HepG2 (cell line): ENCODE measurements around the gene NTM. TPM values are rescaled to one million over a fixed set of nuclear protein-coding genes. Genes with fewer than 3 reads are reported as not detected.

Experiments
- ATAC-seq: fragments of 200-7000 bp; cut with Tn5 transposase; 3 replicates; pipeline ENCODE4 v1.9.1; 2020; ENCODE audit warnings: mild to moderate bottlenecking, moderate library complexity
- BruUV-seq: library from RNA; stranded (reverse); fragments of 400-500 nt; replicated peaks from 2 replicates; lab custom pipeline; 2021; lab: Mats Ljungman, UMichigan
- CTCF ChIA-PET: fragments of 300-600 bp; formaldehyde crosslinking; extraction: SDS; loops from one replicate; lab custom pipeline; 2021; ENCODE audit warnings: low total read pairs, inconsistent platforms, low intra/inter-chr PET ratio; lab: Yijun Ruan, JAX
- POLR2A ChIA-PET: fragments of 350-600 bp; sonication (Branson Sonifier 250); formaldehyde crosslinking; loops from one replicate; lab custom pipeline; 2020; ENCODE audit warnings: antibody characterized with exemption, inconsistent platforms; lab: Yijun Ruan, JAX
- DNase-seq: peaks from one replicate; pipeline ENCODE4 v3.0.0-alpha.2; 2015; ENCODE audit warnings: low spot score
- FAIRE-seq: peaks from 3 replicates; lab custom pipeline; 2011; peaks lifted over from hg19 to GRCh38; lab: Jason Lieb, UNC
- H2AFZ ChIP-seq: one replicate; pipeline ENCODE4 v1.6.1; 2011; ENCODE audit warnings: low read length, inconsistent platforms
- H3K27ac ChIP-seq: fragments of 300-600 bp; 3 replicates; pipeline ENCODE4 v1.8.0; 2011; ENCODE audit warnings: mixed run types, mild to moderate bottlenecking, mixed read lengths, low read length, inconsistent platforms; ENCODE audit not compliant: insufficient read depth; ENCODE audit errors: extremely low read length
- H3K27me3 ChIP-seq, 2 experiments: fragments of 200-600 bp in 1 of 2; 2 replicates in 1 of 2; 3 replicates in 1 of 2; pipeline versions ENCODE4 v1.6.0 to v1.8.0; 2011; ENCODE audit warnings: low read length in 2 of 2, mild to moderate bottlenecking in 2 of 2, moderate library complexity in 2 of 2, inconsistent platforms in 1 of 2; ENCODE audit not compliant: insufficient read depth in 2 of 2, control insufficient read depth in 1 of 2
- H3K36me3 ChIP-seq, 2 experiments: fragments of 200-600 bp in 1 of 2; replicated peaks in 1 of 2; 2 replicates in 1 of 2; 3 replicates in 1 of 2; pipeline versions ENCODE4 v1.5.1 to v1.8.0; 2011; ENCODE audit warnings: low read length in 2 of 2, inconsistent platforms in 1 of 2; ENCODE audit not compliant: insufficient read depth in 2 of 2, control insufficient read depth in 1 of 2
- H3K4me1 ChIP-seq: 2 replicates; pipeline ENCODE4 v1.5.1; 2012; ENCODE audit warnings: low read length, inconsistent platforms; ENCODE audit not compliant: insufficient read depth
- H3K4me2 ChIP-seq: 2 replicates; pipeline ENCODE4 v1.6.0; 2011; ENCODE audit warnings: low read depth, low read length, inconsistent platforms
- H3K4me3 ChIP-seq, 3 experiments: fragments of 200-600 bp in 1 of 3; sonication (generic), shearing (Covaris generic) in 1 of 3; replicated peaks in 1 of 3; 2 replicates each; pipeline ENCODE4 v1.5.1; 2011 to 2016; ENCODE audit warnings: low read length in 3 of 3, inconsistent platforms in 2 of 3, low read depth in 2 of 3, mild to moderate bottlenecking in 2 of 3, control low read depth in 1 of 3, mixed read lengths in 1 of 3; ENCODE audit not compliant: insufficient read depth in 1 of 3
- H3K79me2 ChIP-seq: one replicate; pipeline ENCODE4 v1.6.1; 2011; ENCODE audit warnings: low read length, inconsistent platforms; ENCODE audit not compliant: insufficient read depth
- H3K9ac ChIP-seq: 2 replicates; pipeline ENCODE4 v1.6.0; 2011; ENCODE audit warnings: mild to moderate bottlenecking, low read depth, low read length, inconsistent platforms; ENCODE audit not compliant: insufficient read depth
- H3K9me3 ChIP-seq: 2 replicates; pipeline ENCODE4 v1.5.1; 2012; ENCODE audit warnings: mild to moderate bottlenecking, low read length
- H4K20me1 ChIP-seq: 2 replicates; pipeline ENCODE4 v1.6.0; 2011; ENCODE audit warnings: inconsistent platforms, mild to moderate bottlenecking, low read length, moderate library complexity; ENCODE audit not compliant: insufficient read depth
- DZIP1 ChIP-seq: sonication (generic); formaldehyde crosslinking; IDR thresholded peaks from 2 replicates; pipeline ENCODE4 v1.5.0; 2020; ENCODE audit warnings: mild to moderate bottlenecking, missing genetic modification reagents
- GTF3A ChIP-seq: sonication (generic); formaldehyde crosslinking; conservative IDR thresholded peaks from 2 replicates; pipeline ENCODE4 v1.4.0; 2020; ENCODE audit warnings: mild to moderate bottlenecking, missing genetic modification reagents
- MED1 ChIP-seq: sonication (generic); formaldehyde crosslinking; IDR thresholded peaks from 2 replicates; pipeline ENCODE4 v1.4.0; 2020; ENCODE audit warnings: missing genetic modification reagents
- RFXANK ChIP-seq: IDR thresholded peaks from 2 replicates; pipeline ENCODE4 v1.6.1; 2016
- ZNF670 ChIP-seq: sonication (generic); formaldehyde crosslinking; IDR thresholded peaks from 2 replicates; pipeline ENCODE4 v1.8.0; 2022; ENCODE audit warnings: mild to moderate bottlenecking, missing genetic modification reagents, borderline replicate concordance
- ZNF878 ChIP-seq: sonication (generic); formaldehyde crosslinking; IDR thresholded peaks from 2 replicates; pipeline ENCODE4 v1.8.1; 2023; ENCODE audit warnings: mild to moderate bottlenecking, missing genetic modification reagents, moderate library complexity
- whole genome bisulfite sequencing: methylation state at CpG from one replicate; pipeline ENCODE4 v1.1.6; 2017; ENCODE audit warnings: low lambda C conversion rate; 5-methylcytosine and 5-hydroxymethylcytosine counted together
- in situ Hi-C: cut with HindIII; loops from 2 replicates; pipeline ENCODE4 v1.10.0; 2017; ENCODE audit warnings: low pct_unique_long_range_greater_than_20kb; ENCODE audit not compliant: extremely low pct_ligation_motif_present
- intact Hi-C: fragments of 100-400 bp; cut with micrococcal nuclease; formaldehyde crosslinking; loops from one replicate; pipeline ENCODE4 v1.10.0; 2022; ENCODE audit not compliant: unreplicated experiment
- polyA plus RNA-seq, 8 experiments: library from polyadenylated mRNA; depleted of rRNA in 3 of 8; stranded (reverse) in 7 of 8; unstranded in 1 of 8; fragments of >200 nt; fragmentation: Illumina TruSeq in 4 of 8; extraction: Trizol in 4 of 8; gene quantifications; 2 replicates each; pipeline versions ENCODE4 v1.2.1 to v1.2.3, GENCODE V29; 2011 to 2016; ENCODE audit warnings: low read depth in 4 of 8, missing spikeins in 1 of 8, mixed read lengths in 1 of 8; ENCODE audit not compliant: insufficient read depth in 1 of 8
- total RNA-seq, 5 experiments: library from RNA; depleted of rRNA; stranded (reverse); fragments of >200 nt; fragmentation: Illumina TruSeq; extraction: Trizol; gene quantifications; 2 replicates each; pipeline ENCODE4 v1.2.3, GENCODE V29; 2016; ENCODE audit warnings: low read depth in 1 of 5
- TF ChIP-seq, protein P1 (sequence below): IDR thresholded peaks from 2 replicates; pipeline ENCODE4 v1.6.1; 2018; ENCODE audit warnings: missing genetic modification reagents, mild to moderate bottlenecking, missing compliant biosample characterization

Gene NTM
- total and polyA plus RNA-seq, 2 of the 13 experiments (the other 11 are each of a cell fraction or from before 2014, with no cell fraction given): not detected

- TF ChIP-seq DZIP1 (CRISPR knock-in tag): no peak
- no peak for TF ChIP-seq MED1 (CRISPR knock-in tag)
- TF ChIP-seq GTF3A (CRISPR knock-in tag): no peak
- TF ChIP-seq, protein P1, sequence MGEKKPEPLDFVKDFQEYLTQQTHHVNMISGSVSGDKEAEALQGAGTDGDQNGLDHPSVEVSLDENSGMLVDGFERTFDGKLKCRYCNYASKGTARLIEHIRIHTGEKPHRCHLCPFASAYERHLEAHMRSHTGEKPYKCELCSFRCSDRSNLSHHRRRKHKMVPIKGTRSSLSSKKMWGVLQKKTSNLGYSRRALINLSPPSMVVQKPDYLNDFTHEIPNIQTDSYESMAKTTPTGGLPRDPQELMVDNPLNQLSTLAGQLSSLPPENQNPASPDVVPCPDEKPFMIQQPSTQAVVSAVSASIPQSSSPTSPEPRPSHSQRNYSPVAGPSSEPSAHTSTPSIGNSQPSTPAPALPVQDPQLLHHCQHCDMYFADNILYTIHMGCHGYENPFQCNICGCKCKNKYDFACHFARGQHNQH (CRISPR knock-in tag): no peak
- TF ChIP-seq ZNF878 (CRISPR knock-in tag): no peak
These were observed 542.9 kb downstream of the NTM start (continued) for GRCh38 chr11:131913267-131913666.

DNA sequence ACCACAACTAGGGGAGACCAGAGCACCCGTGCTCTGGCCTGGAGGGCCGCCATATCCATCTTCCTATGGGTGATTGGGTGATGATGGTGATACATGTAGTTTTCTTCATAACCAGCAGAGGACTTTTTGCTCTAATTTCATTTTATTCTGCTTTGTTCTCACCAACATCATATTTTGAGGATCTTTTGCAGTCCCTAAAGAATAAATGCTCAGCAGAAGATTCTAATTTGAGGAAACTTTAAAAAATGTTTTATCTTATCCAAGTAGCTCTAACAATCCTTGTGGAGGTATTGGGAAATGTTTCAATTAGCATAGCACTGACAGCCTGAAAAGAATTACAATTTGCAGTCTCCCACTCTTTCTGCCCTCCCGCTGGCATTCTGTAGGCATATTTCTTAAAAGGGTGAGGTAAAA is 544.0 kb downstream of the NTM start:
- Histone ChIP-seq H3K9ac (no peak overlapping the region), H3K79me2 (no peaks in the 10 kb centered on the region), H3K4me1 (no peaks in the 10 kb centered on the region), H4K20me1 (no peaks in the 10 kb centered on the region), H3K27me3 (peaks cover 1 to 14% of the 10 kb centered on the region in 2 experiments; a peak in 2 of 5 replicates), H3K27ac (no peak overlapping the region), H3K9me3 (no peaks in the 10 kb centered on the region), H3K4me2 (no peak overlapping the region), H3K4me3 (no peak overlapping the region), H2AFZ (no peak overlapping the region), H3K36me3 (no peaks in the 10 kb centered on the region)
- CTCF ChIA-PET: no interaction called here
- WGBS: 23% methylated on average over 3 of the region's 3 CpGs
- BruUV-seq: no TSS peak
- DNase-seq: no peak
- intact Hi-C loops: no loop called here
- POLR2A ChIA-PET: no interaction called here
- no peak for ATAC-seq
- no peak for FAIRE-seq
- TF ChIP-seq ZNF670 (CRISPR knock-in tag) (no peak), RFXANK (CRISPR knock-in tag) (no peak)
- in situ Hi-C loops: no loop called here
